ENCODE data around the gene UBTD2. TPM values are rescaled to one million over a fixed set of nuclear protein-coding genes. Genes with fewer than 3 reads are reported as not detected.

Gene UBTD2
- total RNA-seq, 1 experiment from 2014 or later: 42.6 TPM

- Histone ChIP-seq H3K14ac (ENCODE audit: insufficient read depth, low read length) (no peak overlapping the region), H3K27me3 (ENCODE audit: insufficient read depth, low read length) (no peaks in the 10 kb centered on the region), H3K9ac (ENCODE audit: extremely low read depth, insufficient read length, low read length) (no peak overlapping the region), H2AFZ (ENCODE audit: low read length) (no peak overlapping the region), H2BK120ac (ENCODE audit: low read depth, low read length, poor library complexity, severe bottlenecking) (no peak overlapping the region), H3K79me1 (ENCODE audit: insufficient read depth, low read depth, low read length, poor library complexity, severe bottlenecking) (peaks cover 9% of the 10 kb centered on the region), H3K27ac (ENCODE audit: insufficient read length, low read depth, low read length) (no peak overlapping the region), H4K8ac (replicated peaks; ENCODE audit: insufficient read length, low read depth, low read length) (no peak overlapping the region), H3K18ac (ENCODE audit: insufficient read length, low read depth, low read length) (no peak overlapping the region), H2BK5ac (ENCODE audit: insufficient read length, low read length) (no peak overlapping the region), H3K4ac (ENCODE audit: low read depth, low read length) (no peak overlapping the region), H3K79me2 (ENCODE audit: insufficient read depth, low read length) (peaks cover 55% of the 10 kb centered on the region), H3K4me1 (ENCODE audit: insufficient read depth, low read length) (peaks cover 8% of the 10 kb centered on the region; the same call in 1 of the 2 replicates), H4K91ac (ENCODE audit: insufficient read length, low read depth, low read length) (no peak overlapping the region), H2BK20ac (ENCODE audit: low read depth, low read length, poor library complexity, severe bottlenecking) (no peak overlapping the region), H4K5ac (ENCODE audit: insufficient read length, low read depth, low read length) (no peak overlapping the region), H3T11ph (ENCODE audit: low read length) (no peak overlapping the region), H3K23me2 (ENCODE audit: insufficient read length, low read depth, low read length, poor library complexity, severe bottlenecking) (no peaks in the 10 kb centered on the region), H2BK12ac (ENCODE audit: insufficient read length, low read depth, low read length) (no peak overlapping the region), H3K9me3 (ENCODE audit: control insufficient read depth, low read depth, low read length) (no peaks in the 10 kb centered on the region), H3K56ac (ENCODE audit: insufficient read length, low read depth, low read length) (no peak overlapping the region), H2AK5ac (ENCODE audit: insufficient read length, low read length) (no peak overlapping the region), H2BK15ac (ENCODE audit: low read depth, low read length) (no peak overlapping the region), H4K20me1 (ENCODE audit: control insufficient read depth, insufficient read depth, insufficient read length) (no peaks in the 10 kb centered on the region), H3K23ac (ENCODE audit: insufficient read length, low read depth, low read length) (no peak overlapping the region), H3K4me2 (ENCODE audit: insufficient read depth, insufficient read length, low read length) (no peak overlapping the region)
- WGBS (ENCODE audit: extremely low coverage, insufficient read length, low lambda C conversion rate): no CpG with 5 or more reads among the region's 3 CpGs
- H3K9me3 Mint-ChIP-seq: no peaks in the 10 kb centered on the region
- H3K27me3 Mint-ChIP-seq (ENCODE audit: low read depth): no peaks in the 10 kb centered on the region
- H3K27ac Mint-ChIP-seq: peak overlapping the region in 2 of 3 experiments; percentile 14 to 24; a peak in 2 of 7 replicates
- H3K4me3 Mint-ChIP-seq: no peak overlapping the region
- no peak for DNase-seq
- H3K4me1 Mint-ChIP-seq: peaks cover 39 to 43% of the 10 kb centered on the region in 2 experiments
- H3K36me3 Mint-ChIP-seq (ENCODE audit: insufficient read depth in 1 of 3, low read depth in 3 of 3): peaks cover 0 to 21% (median 13%) of the 10 kb centered on the region in 3 experiments; a peak in 5 of 7 replicates
- no peak for TF ChIP-seq CTCF (conservative IDR thresholded peaks at IDR 0.05)
Measured at GRCh38 chr5:172276214-172276613, 7.3 kb downstream of the UBTD2 start.
